Measurements from ENCODE around the gene TRIM68. TPM values are rescaled to one million over a fixed set of nuclear protein-coding genes. Genes with fewer than 3 reads are reported as not detected.
A peak's percentile ranks its signal among the peaks of the same experiment; 100 is the strongest.

Gene TRIM68
- total RNA-seq, 1 donor from 2014 or later = 10.5 TPM

DNA sequence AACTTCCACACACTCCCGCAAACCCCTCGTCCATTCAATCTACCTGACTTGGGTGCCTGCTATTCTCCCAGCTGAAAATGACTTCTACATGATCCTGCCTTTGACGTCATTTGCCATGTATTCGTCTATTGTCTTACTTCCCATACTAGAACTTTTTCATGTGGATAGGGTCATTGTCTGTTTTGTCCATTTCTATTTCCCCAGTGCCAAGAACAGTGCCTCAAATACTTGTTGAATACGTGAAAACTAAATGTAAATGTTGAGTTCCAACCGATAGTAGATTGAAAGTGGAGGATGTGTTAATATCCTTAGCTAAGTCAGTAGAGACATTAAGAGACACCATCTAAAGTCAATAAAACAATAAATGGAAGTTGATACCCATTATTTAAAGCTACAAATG lies 935 bp downstream of the TRIM68 start:
- no peak overlapping the region for H3K27ac ChIP-seq
- H3K27me3 ChIP-seq = no peaks in the 10 kb centered on the region
- H3K9ac ChIP-seq = no peak overlapping the region
- peaks cover 5% of the 10 kb centered on the region for H3K36me3 Mint-ChIP-seq
- H3K36me3 ChIP-seq = no peaks in the 10 kb centered on the region
- H3K9me3 ChIP-seq (ENCODE audit: low read depth) = no peaks in the 10 kb centered on the region
- peak overlapping the region; percentile 93 for H3K4me3 Mint-ChIP-seq
- TF ChIP-seq, protein P1, sequence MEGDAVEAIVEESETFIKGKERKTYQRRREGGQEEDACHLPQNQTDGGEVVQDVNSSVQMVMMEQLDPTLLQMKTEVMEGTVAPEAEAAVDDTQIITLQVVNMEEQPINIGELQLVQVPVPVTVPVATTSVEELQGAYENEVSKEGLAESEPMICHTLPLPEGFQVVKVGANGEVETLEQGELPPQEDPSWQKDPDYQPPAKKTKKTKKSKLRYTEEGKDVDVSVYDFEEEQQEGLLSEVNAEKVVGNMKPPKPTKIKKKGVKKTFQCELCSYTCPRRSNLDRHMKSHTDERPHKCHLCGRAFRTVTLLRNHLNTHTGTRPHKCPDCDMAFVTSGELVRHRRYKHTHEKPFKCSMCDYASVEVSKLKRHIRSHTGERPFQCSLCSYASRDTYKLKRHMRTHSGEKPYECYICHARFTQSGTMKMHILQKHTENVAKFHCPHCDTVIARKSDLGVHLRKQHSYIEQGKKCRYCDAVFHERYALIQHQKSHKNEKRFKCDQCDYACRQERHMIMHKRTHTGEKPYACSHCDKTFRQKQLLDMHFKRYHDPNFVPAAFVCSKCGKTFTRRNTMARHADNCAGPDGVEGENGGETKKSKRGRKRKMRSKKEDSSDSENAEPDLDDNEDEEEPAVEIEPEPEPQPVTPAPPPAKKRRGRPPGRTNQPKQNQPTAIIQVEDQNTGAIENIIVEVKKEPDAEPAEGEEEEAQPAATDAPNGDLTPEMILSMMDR (IDR thresholded peaks at IDR 0.05) = no peak
- TF ChIP-seq EZH2 (IDR thresholded peaks at IDR 0.05) = no peak
- no peak for TF ChIP-seq EZH2phosphoT487 (IDR thresholded peaks at IDR 0.05)
- no peak for DNase-seq (ENCODE audit: low spot score)
- H3K4me1 ChIP-seq = peaks cover 4% of the 10 kb centered on the region
- peaks cover 12% of the 10 kb centered on the region for H3K4me1 Mint-ChIP-seq
- peaks cover 13% of the 10 kb centered on the region for H3F3A ChIP-seq (ENCODE audit: low read depth)
- peak overlapping the region; percentile 78 for H2AFZ ChIP-seq (replicated peaks)
- no peaks in the 10 kb centered on the region for H3K79me2 ChIP-seq (ENCODE audit: low read depth)
- no peaks in the 10 kb centered on the region for H3K27me3 Mint-ChIP-seq (ENCODE audit: insufficient read depth, low read depth)
- H3K9me3 Mint-ChIP-seq = no peaks in the 10 kb centered on the region
- H3K27ac Mint-ChIP-seq = peak overlapping the region; percentile 13
- no peaks in the 10 kb centered on the region for H4K20me1 ChIP-seq (ENCODE audit: low read depth)
- peak overlapping the region; percentile 82 for H3K4me2 ChIP-seq
- H3K4me3 ChIP-seq = peak overlapping the region; percentile 64

DNA sequence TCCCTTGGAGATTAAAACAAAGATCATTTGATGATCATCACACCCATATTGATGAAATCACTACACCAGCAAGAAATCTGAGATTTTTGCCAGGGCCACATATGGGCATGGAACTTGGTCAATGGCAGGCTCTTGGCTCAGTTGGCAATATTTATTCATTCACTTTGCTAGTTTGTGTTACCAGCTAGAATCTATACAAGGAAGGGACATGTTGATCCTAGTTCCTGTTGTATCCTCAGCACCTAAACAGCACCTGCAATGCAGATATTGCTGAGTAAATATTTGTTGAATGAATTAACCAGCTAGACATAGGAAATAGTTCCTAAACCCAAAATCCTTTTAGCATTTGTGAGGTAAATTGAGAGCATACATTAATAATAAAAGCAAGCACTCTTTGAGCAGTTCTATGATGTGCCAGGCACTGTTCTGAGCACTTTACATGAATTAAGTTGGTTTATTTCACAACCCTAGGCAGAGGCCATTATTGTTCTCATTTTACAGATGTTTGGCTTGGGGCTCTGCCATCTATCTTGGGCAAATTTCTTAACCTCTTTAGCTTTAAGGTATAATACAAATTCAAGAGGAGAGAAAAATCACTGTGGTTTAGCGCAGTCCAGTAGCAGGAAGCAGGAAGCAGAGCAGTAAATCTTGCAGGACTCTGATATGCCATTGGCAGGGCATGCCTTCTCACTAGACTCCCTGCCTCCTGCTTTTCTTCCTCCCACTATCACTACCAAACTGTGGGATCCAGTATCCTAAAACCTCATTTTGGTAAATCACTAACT lies 1.6 kb downstream of the TRIM68 start:
- no peaks in the 10 kb centered on the region for H3K9me3 ChIP-seq (ENCODE audit: low read depth)
- Mint-ChIP-seq H3K4me3 (peak overlapping the region; percentile 93), H3K9me3 (no peaks in the 10 kb centered on the region), H3K27ac (no peak overlapping the region), H3K36me3 (peaks cover 5% of the 10 kb centered on the region), H3K27me3 (ENCODE audit: insufficient read depth, low read depth) (no peaks in the 10 kb centered on the region), H3K4me1 (peaks cover 11% of the 10 kb centered on the region)
- peaks cover 4% of the 10 kb centered on the region for H3K4me1 ChIP-seq
- H3K4me2 ChIP-seq = peak overlapping the region; percentile 82
- TF ChIP-seq, protein P1 (IDR thresholded peaks at IDR 0.05) = no peak
- no peak for TF ChIP-seq EZH2phosphoT487 (IDR thresholded peaks at IDR 0.05)
- TF ChIP-seq EZH2 (IDR thresholded peaks at IDR 0.05) = no peak
- peak overlapping the region; percentile 64 for H3K4me3 ChIP-seq
- no peak overlapping the region for H3K27ac ChIP-seq
- DNase-seq (ENCODE audit: low spot score) = no peak
- H3K79me2 ChIP-seq (ENCODE audit: low read depth) = no peaks in the 10 kb centered on the region
- peaks cover 13% of the 10 kb centered on the region for H3F3A ChIP-seq (ENCODE audit: low read depth)
- no peaks in the 10 kb centered on the region for H3K27me3 ChIP-seq
- H3K36me3 ChIP-seq = no peaks in the 10 kb centered on the region
- no peak overlapping the region for H3K9ac ChIP-seq
- no peak overlapping the region for H2AFZ ChIP-seq (replicated peaks)
- H4K20me1 ChIP-seq (ENCODE audit: low read depth) = no peaks in the 10 kb centered on the region

DNA sequence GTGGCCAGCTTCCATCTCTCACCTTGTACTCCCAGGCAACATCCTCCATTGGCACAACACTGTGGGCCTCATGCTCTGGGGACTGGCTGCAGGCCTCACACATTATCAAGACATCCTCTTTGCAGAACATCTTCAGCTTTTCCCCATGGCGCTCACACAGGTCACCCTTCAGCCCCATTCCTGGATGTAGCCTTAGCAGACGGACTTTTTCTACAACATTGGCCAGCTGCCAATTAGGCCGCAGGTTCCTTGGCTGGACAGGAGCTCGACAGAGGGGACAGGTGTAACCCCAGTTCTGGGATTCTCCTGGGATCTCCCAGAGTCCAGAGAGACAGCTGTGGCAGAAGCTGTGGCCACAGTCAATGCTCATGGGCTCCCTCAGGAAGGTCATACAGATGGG lies 3.0 kb downstream of the TRIM68 start:
- Histone ChIP-seq H3K27me3 (no peaks in the 10 kb centered on the region), H3K9ac (no peak overlapping the region), H4K20me1 (ENCODE audit: low read depth) (no peaks in the 10 kb centered on the region), H3K79me2 (ENCODE audit: low read depth) (no peaks in the 10 kb centered on the region), H3K4me2 (no peak overlapping the region), H3K4me3 (no peak overlapping the region), H3K36me3 (no peaks in the 10 kb centered on the region), H3K9me3 (ENCODE audit: low read depth) (no peaks in the 10 kb centered on the region), H2AFZ (replicated peaks) (no peak overlapping the region), H3K4me1 (peaks cover 4% of the 10 kb centered on the region), H3K27ac (no peak overlapping the region), H3F3A (ENCODE audit: low read depth) (peaks cover 13% of the 10 kb centered on the region)
- TF ChIP-seq, protein P1 (IDR thresholded peaks at IDR 0.05) = no peak
- TF ChIP-seq EZH2 (IDR thresholded peaks at IDR 0.05) = no peak
- no peak for TF ChIP-seq EZH2phosphoT487 (IDR thresholded peaks at IDR 0.05)
- Mint-ChIP-seq H3K9me3 (no peaks in the 10 kb centered on the region), H3K27ac (no peak overlapping the region), H3K27me3 (ENCODE audit: insufficient read depth, low read depth) (no peaks in the 10 kb centered on the region), H3K4me3 (no peak overlapping the region), H3K4me1 (peaks cover 11% of the 10 kb centered on the region), H3K36me3 (peaks cover 13% of the 10 kb centered on the region)
- no peak for DNase-seq (ENCODE audit: low spot score)

Measured in neural progenitor cell (in vitro differentiated cells).